Breast epithelium (tissue), 4 donors: ENCODE data around the gene CCDC81. TPM values are rescaled to one million over a fixed set of nuclear protein-coding genes. Genes with fewer than 3 reads are reported as not detected.

ENCODE experiments used
- DNase-seq, 2 donors: peaks; one replicate each; pipeline ENCODE4 v3.0.0-alpha.2; 2019; ENCODE audit warnings: low spot score in 2 of 2
- H3K27ac ChIP-seq, 2 donors: fragments of 200-600 bp; sonication (generic) in 1 of 2; one replicate each; pipeline ENCODE4 v1.5.1; 2016 to 2019; ENCODE audit warnings: mild to moderate bottlenecking in 1 of 2
- H3K27me3 ChIP-seq, 2 donors: fragments of 200-600 bp; sonication (generic) in 1 of 2; one replicate each; pipeline versions ENCODE4 v1.5.1 to v1.6.0; 2017 to 2019; ENCODE audit warnings: control low read depth in 1 of 2, mild to moderate bottlenecking in 1 of 2
- H3K36me3 ChIP-seq: fragments of 200-600 bp; one replicate; pipeline ENCODE4 v1.5.1; 2019
- H3K4me1 ChIP-seq, 2 donors: fragments of 200-600 bp; sonication (generic); one replicate each; pipeline ENCODE4 v1.5.1; 2016 to 2019; ENCODE audit warnings: control low read depth in 1 of 2
- H3K4me3 ChIP-seq, 3 donors: fragments of 200-600 bp; sonication (generic); 1 replicate in 2 of 3; 2 replicates in 1 of 3; pipeline ENCODE4 v1.5.1; 2016 to 2019; ENCODE audit warnings: mild to moderate bottlenecking in 3 of 3, moderate library complexity in 2 of 3
- H3K9me3 ChIP-seq, 2 donors: fragments of 200-600 bp; sonication (generic) in 1 of 2; one replicate each; pipeline ENCODE4 v1.5.1; 2016 to 2019; ENCODE audit warnings: control low read depth in 1 of 2
- POLR2A ChIP-seq: fragments of 450-650 bp; IDR thresholded peaks from one replicate; pipeline ENCODE4 v1.6.1; 2016; ENCODE audit warnings: antibody characterized with exemption, mild to moderate bottlenecking, moderate library complexity
- POLR2AphosphoS5 ChIP-seq, 3 donors: sonication (generic); formaldehyde crosslinking; IDR thresholded peaks; one replicate each; pipeline ENCODE4 v1.6.1; 2017; ENCODE audit warnings: antibody characterized with exemption in 3 of 3
- intact Hi-C: fragments of 100-400 bp; cut with DNase I; formaldehyde crosslinking; loops from one replicate; pipeline ENCODE4 v1.15.1; 2023; ENCODE audit warnings: low total_unique reads
- total RNA-seq, 3 donors: library from RNA; depleted of rRNA; stranded (reverse); fragments of >200 nt; gene quantifications; one replicate each; pipeline ENCODE4 v1.1.0, GENCODE V29; 2016
- TF ChIP-seq, protein P1 (sequence below), 3 donors: fragments of 450-650 bp; IDR thresholded peaks; one replicate each; pipeline ENCODE4 v1.5.1; 2016 to 2017; ENCODE audit warnings: antibody characterized with exemption in 3 of 3, mild to moderate bottlenecking in 3 of 3, moderate library complexity in 3 of 3

CCDC81 gene
- total RNA-seq, 3 donors from 2014 or later = 0.96 to 1.3 (median 1.2) TPM

DNA sequence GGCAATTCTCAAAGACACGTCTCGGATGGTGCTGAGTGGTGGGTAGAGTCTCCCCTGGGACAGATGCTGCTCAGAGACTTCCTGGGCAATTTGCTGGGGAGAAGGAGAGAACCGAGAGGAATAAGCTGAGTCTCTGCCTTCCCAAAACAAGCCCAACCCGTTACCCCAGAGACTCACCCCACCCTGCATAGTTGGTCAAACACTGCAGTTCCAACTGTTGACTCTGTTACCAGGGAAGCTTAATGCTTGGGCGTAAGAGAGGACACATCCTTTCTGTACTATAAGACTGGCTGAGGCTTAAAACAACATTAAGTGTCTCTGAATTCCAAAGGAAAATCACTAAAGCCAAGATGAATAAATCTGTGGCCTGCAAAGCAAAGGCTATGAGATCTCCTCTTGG lies 68.1 kb downstream of the CCDC81 start:
- intact Hi-C loops = no loop called here
- no peaks in the 10 kb centered on the region for H3K9me3 ChIP-seq

DNA sequence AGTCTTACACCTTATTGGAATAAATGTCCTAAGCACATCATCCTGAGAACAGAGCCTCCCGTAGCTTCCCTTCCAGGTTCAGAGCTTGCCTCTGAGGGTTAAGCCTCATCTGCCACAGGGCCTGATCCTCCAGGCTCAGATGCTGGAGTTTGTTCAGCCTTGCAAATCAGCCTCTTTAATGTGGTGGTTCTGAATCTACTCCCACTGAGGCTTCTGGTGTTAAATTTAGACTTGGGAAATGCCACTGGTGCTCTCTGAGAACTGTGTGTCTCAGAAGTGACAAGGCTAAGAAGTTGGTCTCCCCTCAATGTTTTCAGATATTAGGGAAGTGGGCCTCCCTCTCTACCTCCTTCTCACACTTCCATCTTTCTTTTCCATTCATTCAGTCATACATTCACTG lies 68.7 kb downstream of the CCDC81 start:
- intact Hi-C loops = no loop called here
- no peak overlapping the region for H3K27ac ChIP-seq

More for the DNA sequence above, 68.1 kb downstream of the CCDC81 start:
- no peak overlapping the region for H3K27ac ChIP-seq
- H3K4me1 ChIP-seq = no peaks in the 10 kb centered on the region
- no peaks in the 10 kb centered on the region for H3K36me3 ChIP-seq
- no peak overlapping the region for H3K4me3 ChIP-seq
- TF ChIP-seq POLR2AphosphoS5 (IDR thresholded peaks at IDR 0.05) (no peak), POLR2A (no peak)
- TF ChIP-seq, protein P1, sequence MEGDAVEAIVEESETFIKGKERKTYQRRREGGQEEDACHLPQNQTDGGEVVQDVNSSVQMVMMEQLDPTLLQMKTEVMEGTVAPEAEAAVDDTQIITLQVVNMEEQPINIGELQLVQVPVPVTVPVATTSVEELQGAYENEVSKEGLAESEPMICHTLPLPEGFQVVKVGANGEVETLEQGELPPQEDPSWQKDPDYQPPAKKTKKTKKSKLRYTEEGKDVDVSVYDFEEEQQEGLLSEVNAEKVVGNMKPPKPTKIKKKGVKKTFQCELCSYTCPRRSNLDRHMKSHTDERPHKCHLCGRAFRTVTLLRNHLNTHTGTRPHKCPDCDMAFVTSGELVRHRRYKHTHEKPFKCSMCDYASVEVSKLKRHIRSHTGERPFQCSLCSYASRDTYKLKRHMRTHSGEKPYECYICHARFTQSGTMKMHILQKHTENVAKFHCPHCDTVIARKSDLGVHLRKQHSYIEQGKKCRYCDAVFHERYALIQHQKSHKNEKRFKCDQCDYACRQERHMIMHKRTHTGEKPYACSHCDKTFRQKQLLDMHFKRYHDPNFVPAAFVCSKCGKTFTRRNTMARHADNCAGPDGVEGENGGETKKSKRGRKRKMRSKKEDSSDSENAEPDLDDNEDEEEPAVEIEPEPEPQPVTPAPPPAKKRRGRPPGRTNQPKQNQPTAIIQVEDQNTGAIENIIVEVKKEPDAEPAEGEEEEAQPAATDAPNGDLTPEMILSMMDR (IDR thresholded peaks at IDR 0.05) = no peak
- no peak for DNase-seq
- H3K27me3 ChIP-seq = no peaks in the 10 kb centered on the region

DNA sequence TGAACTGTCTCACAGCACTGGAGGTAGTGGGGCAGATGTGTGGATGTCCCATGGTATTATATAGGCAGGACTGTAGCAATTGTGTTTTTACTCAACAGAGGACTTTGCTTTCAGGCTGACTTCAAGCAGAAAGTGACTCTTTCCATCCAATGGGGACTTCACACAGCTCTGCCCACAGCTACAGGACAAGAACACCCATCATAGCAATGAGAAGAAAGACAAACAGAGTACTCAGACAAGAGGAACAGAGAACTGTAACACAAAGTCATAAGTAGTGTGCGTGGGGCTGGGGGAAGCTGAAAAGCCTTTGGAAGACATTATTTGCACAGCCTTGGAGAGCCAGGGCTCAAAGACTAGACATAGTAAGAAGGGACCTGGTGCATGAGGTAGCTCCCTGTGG lies 70.3 kb downstream of the CCDC81 start:
- Histone ChIP-seq H3K27ac (no peak overlapping the region), H3K4me3 (no peak overlapping the region), H3K4me1 (no peaks in the 10 kb centered on the region), H3K36me3 (no peaks in the 10 kb centered on the region), H3K27me3 (no peaks in the 10 kb centered on the region), H3K9me3 (no peaks in the 10 kb centered on the region)
- no peak for TF ChIP-seq POLR2AphosphoS5 (IDR thresholded peaks at IDR 0.05)
- TF ChIP-seq POLR2A = no peak
- TF ChIP-seq, protein P1 (IDR thresholded peaks at IDR 0.05) = no peak
- no peak for DNase-seq
- intact Hi-C loops = no loop called here

More for the DNA sequence above, 68.7 kb downstream of the CCDC81 start:
- no peaks in the 10 kb centered on the region for H3K27me3 ChIP-seq
- H3K36me3 ChIP-seq = no peaks in the 10 kb centered on the region
- no peaks in the 10 kb centered on the region for H3K9me3 ChIP-seq
- H3K4me1 ChIP-seq = no peaks in the 10 kb centered on the region
- no peak for DNase-seq
- TF ChIP-seq POLR2AphosphoS5 (IDR thresholded peaks at IDR 0.05) (no peak), POLR2A (no peak)
- TF ChIP-seq, protein P1 (IDR thresholded peaks at IDR 0.05) = no peak
- no peak overlapping the region for H3K4me3 ChIP-seq

DNA sequence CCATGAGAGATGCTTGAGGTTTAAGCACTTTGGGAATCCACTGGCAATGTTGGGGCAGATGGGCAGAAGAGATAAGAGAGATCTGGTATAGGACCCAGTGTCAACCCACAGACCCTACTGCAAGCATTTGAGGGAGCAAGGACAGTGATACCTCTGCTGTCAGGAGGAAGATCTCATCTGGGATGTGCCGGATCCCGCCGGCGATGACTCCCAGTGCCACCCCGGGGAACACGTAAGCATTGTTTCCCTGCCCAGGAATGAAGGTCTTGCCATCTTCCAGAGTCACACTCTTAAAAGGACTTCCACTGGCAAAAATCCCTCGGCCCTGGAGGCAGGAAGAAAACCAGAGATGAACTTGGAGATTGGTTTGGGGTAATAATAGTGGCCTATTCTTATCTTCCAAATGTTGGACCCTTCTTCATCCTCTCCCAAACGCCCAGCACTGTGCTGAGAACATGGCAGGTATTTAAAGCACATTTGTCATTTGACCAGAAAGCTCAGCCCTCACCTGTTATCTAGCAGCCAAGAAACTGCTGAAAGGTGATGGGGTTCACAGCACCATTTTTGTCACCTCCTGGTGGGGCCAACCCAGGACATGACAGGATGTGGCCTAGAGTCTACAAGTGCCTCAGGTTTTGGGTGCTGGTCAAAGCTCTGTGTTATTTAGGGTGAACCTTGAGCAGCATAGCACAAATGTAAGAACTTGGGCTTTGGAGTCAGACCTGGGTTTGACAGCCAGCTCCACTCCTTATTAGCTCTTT lies 71.7 kb downstream of the CCDC81 start:
- Histone ChIP-seq H3K36me3 (no peaks in the 10 kb centered on the region), H3K4me1 (no peaks in the 10 kb centered on the region), H3K27ac (no peak overlapping the region), H3K9me3 (no peaks in the 10 kb centered on the region), H3K27me3 (no peaks in the 10 kb centered on the region), H3K4me3 (no peak overlapping the region)
- TF ChIP-seq, protein P1 (IDR thresholded peaks at IDR 0.05) = no peak
- no peak for TF ChIP-seq POLR2AphosphoS5 (IDR thresholded peaks at IDR 0.05)
- no peak for TF ChIP-seq POLR2A
- no peak for DNase-seq
- intact Hi-C loops = no loop called here

DNA sequence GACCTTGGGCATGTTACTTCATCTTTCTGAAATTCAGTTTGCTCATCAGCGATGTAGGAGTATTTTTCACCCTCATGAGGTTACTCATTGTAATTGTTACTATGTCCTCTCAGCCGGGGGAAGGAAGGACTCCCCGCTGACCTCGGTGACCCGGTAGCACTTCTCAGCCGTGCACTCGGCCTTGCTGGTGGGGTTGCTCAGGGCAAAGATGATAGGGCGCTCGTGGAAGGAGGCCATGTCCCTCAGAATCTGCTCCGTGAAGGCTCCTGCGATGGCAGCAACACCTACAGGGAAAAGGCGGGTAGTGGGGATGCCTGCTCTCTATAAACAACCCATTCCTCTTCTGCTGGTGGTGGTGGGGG lies 72.2 kb downstream of the CCDC81 start:
- intact Hi-C loops = no loop called here
- Histone ChIP-seq H3K27me3 (no peaks in the 10 kb centered on the region), H3K36me3 (no peaks in the 10 kb centered on the region), H3K27ac (no peak overlapping the region), H3K9me3 (no peaks in the 10 kb centered on the region), H3K4me3 (no peak overlapping the region), H3K4me1 (no peaks in the 10 kb centered on the region)
- TF ChIP-seq POLR2A = no peak
- no peak for DNase-seq
